Measurements from ENCODE around the gene PPOX. TPM values are rescaled to one million over a fixed set of nuclear protein-coding genes. Genes with fewer than 3 reads are reported as not detected.

PPOX gene
- total RNA-seq, 4 donors from 2014 or later, result 12.8 to 22.1 (median 15.8) TPM

- TF ChIP-seq EP300 (IDR thresholded peaks at IDR 0.05) (no peak), POLR2AphosphoS5 (IDR thresholded peaks at IDR 0.05) (no peak), POLR2A (IDR thresholded peaks at IDR 0.05; ENCODE audit: low read depth) (no peak), CTCF (IDR thresholded peaks at IDR 0.05) (no peak)
- H3K4me1 ChIP-seq, result no peaks in the 10 kb centered on the region
- no peak overlapping the region for H3K4me3 ChIP-seq
- no peak overlapping the region for H3K27ac ChIP-seq (replicated peaks in 1 of 4)
- H3K9me3 ChIP-seq, result no peaks in the 10 kb centered on the region
- 87% methylated on average over 5 of the region's 5 CpGs for WGBS
- H3K36me3 ChIP-seq, result peaks cover 7 to 11% (median 9%) of the 10 kb centered on the region in 4 donors
- intact Hi-C loops (cut with DNase I), result no loop called here
- no peaks in the 10 kb centered on the region for H3K27me3 ChIP-seq
- DNase-seq (ENCODE audit: extremely low spot score), result no peak
These were observed 53.1 kb downstream of the PPOX start for GRCh38 chr1:161219078-161219892.

GRCh38 chr1:161220002-161220401, 53.8 kb downstream of the PPOX start:
- WGBS, result 84% methylated on average over 5 of the region's 5 CpGs
- DNase-seq (ENCODE audit: extremely low spot score), result no peak
- H3K4me1 ChIP-seq, result peaks cover 1 to 3% (median 2%) of the 10 kb centered on the region in 4 donors
- peaks cover under 1 to 4% (median 2%) of the 10 kb centered on the region in 4 donors for H3K36me3 ChIP-seq
- H3K4me3 ChIP-seq, result no peak overlapping the region
- no peaks in the 10 kb centered on the region for H3K27me3 ChIP-seq
- H3K27ac ChIP-seq (replicated peaks in 1 of 4), result no peak overlapping the region
- TF ChIP-seq CTCF (IDR thresholded peaks at IDR 0.05), result no peak
- TF ChIP-seq POLR2AphosphoS5 (IDR thresholded peaks at IDR 0.05), result no peak
- no peak for TF ChIP-seq POLR2A (IDR thresholded peaks at IDR 0.05; ENCODE audit: low read depth)
- TF ChIP-seq EP300 (IDR thresholded peaks at IDR 0.05), result no peak
- intact Hi-C loops (cut with DNase I), result no loop called here
- H3K9me3 ChIP-seq, result no peaks in the 10 kb centered on the region

Small RNAs within 50 kb of the gene (small RNA-seq; reads per million reads assigned to genes)
- gene RF01225, result 0 reads per million in 3 donors

Other genes starting within 250 kb of the PPOX start
- not detected for gene ITLN2, start 211.6 kb upstream of the PPOX start, total RNA-seq
- 10 to 100 TPM in 3 of 4 donors, 1 to 10 TPM in 1; 9.1 to 17.7 (median 14.9) TPM for gene F11R, start 145.3 kb upstream of the PPOX start, total RNA-seq
- 10 to 100 TPM; 19.0 to 46.5 (median 29.4) TPM for gene TSTD1, start 127.5 kb upstream of the PPOX start, total RNA-seq
- 10 to 100 TPM; 36.5 to 54.2 (median 48.7) TPM for gene USF1, start 120.4 kb upstream of the PPOX start, total RNA-seq
- 10 to 100 TPM in 1 of 4 donors, 1 to 10 TPM in 3; 4.6 to 14.1 (median 6.9) TPM for gene ARHGAP30, start 96.5 kb upstream of the PPOX start, total RNA-seq
- not detected for gene NECTIN4, start 76.9 kb upstream of the PPOX start, total RNA-seq
- 1 to 10 TPM; 5.1 to 8.3 (median 7.6) TPM for gene KLHDC9, start 68.1 kb upstream of the PPOX start, total RNA-seq
- 10 to 100 TPM; 19.5 to 52.0 (median 40.5) TPM for gene PFDN2, start 48.4 kb upstream of the PPOX start, total RNA-seq
- 10 to 100 TPM; 32.8 to 35.6 (median 34.8) TPM for gene NIT1, start 48.3 kb upstream of the PPOX start, total RNA-seq
- 10 to 100 TPM; 37.0 to 82.5 (median 47.7) TPM for gene DEDD, start 33.8 kb upstream of the PPOX start, total RNA-seq
- 10 to 100 TPM; 62.8 to 86.1 (median 71.6) TPM for gene UFC1, start 12.4 kb upstream of the PPOX start, total RNA-seq
- 10 to 100 TPM; 13.3 to 25.3 (median 16.3) TPM for gene USP21, start 6.9 kb upstream of the PPOX start, total RNA-seq
- 10 to 100 TPM; 14.1 to 26.5 (median 21.8) TPM for gene B4GALT3, start 11.1 kb downstream of the PPOX start, total RNA-seq
- 100 to 1,000 TPM in 1 of 4 donors, 10 to 100 TPM in 1, 1 to 10 TPM in 2; 2.5 to 126 (median 12.0) TPM for gene ADAMTS4, start 32.6 kb downstream of the PPOX start, total RNA-seq
- 100 to 1,000 TPM in 3 of 4 donors, 10 to 100 TPM in 1; 68.5 to 131 (median 122) TPM for gene NDUFS2, start 35.9 kb downstream of the PPOX start, total RNA-seq
- 100 to 1,000 TPM in 1 of 4 donors, 10 to 100 TPM in 3; 32.8 to 145 (median 47.4) TPM for gene FCER1G, start 48.9 kb downstream of the PPOX start, total RNA-seq
- not detected for gene APOA2, start 57.2 kb downstream of the PPOX start, total RNA-seq
- gene TOMM40L, start 59.6 kb downstream of the PPOX start, total RNA-seq, result 10 to 100 TPM in 3 of 4 donors, 1 to 10 TPM in 1; 9.1 to 24.1 (median 16.3) TPM
- not detected for gene NR1I3, start 71.8 kb downstream of the PPOX start, total RNA-seq
- 10 to 100 TPM in 1 of 4 donors, 1 to 10 TPM in 3; 3.3 to 12.7 (median 6.7) TPM for gene PCP4L1, start 92.3 kb downstream of the PPOX start, total RNA-seq
- gene MPZ, start 143.5 kb downstream of the PPOX start, total RNA-seq, result 10 to 100 TPM in 3 of 4 donors, 1 to 10 TPM in 1; 7.5 to 18.4 (median 17.6) TPM
- 10 to 100 TPM; 18.7 to 64.8 (median 30.1) TPM for gene SDHC, start 148.0 kb downstream of the PPOX start, total RNA-seq
- not detected for gene CFAP126, start 201.4 kb downstream of the PPOX start, total RNA-seq